Measurements from ENCODE around the gene COL21A1.

COL21A1 gene

DNA sequence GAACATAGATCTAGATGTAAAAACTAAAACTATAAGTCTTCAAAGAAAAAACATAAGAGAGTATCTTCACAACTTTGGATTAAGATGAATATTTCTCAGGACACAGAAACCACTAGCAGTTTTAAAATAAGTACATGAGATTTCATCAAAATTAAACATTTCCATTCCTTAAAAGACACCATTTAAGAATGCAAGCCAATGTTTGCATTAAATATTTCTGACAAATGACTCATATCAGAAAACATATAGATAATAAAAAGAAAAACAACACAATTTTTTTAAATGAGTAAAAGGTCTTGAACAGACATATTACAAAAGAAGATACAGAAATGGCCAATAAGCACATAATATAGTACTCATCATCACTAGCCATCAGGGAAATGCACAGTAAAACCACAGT, 59.7 kb downstream of the COL21A1 start:
- ChIA-PET CTCF (no interaction called here), POLR2A (no interaction called here)
- TF ChIP-seq, protein P1, sequence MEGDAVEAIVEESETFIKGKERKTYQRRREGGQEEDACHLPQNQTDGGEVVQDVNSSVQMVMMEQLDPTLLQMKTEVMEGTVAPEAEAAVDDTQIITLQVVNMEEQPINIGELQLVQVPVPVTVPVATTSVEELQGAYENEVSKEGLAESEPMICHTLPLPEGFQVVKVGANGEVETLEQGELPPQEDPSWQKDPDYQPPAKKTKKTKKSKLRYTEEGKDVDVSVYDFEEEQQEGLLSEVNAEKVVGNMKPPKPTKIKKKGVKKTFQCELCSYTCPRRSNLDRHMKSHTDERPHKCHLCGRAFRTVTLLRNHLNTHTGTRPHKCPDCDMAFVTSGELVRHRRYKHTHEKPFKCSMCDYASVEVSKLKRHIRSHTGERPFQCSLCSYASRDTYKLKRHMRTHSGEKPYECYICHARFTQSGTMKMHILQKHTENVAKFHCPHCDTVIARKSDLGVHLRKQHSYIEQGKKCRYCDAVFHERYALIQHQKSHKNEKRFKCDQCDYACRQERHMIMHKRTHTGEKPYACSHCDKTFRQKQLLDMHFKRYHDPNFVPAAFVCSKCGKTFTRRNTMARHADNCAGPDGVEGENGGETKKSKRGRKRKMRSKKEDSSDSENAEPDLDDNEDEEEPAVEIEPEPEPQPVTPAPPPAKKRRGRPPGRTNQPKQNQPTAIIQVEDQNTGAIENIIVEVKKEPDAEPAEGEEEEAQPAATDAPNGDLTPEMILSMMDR (IDR thresholded peaks at IDR 0.05; ENCODE audit: control extremely low read depth, extremely low read depth, low read depth, missing control alignments) = no peak
- no peak for DNase-seq (ENCODE audit: extremely low spot score)

DNA sequence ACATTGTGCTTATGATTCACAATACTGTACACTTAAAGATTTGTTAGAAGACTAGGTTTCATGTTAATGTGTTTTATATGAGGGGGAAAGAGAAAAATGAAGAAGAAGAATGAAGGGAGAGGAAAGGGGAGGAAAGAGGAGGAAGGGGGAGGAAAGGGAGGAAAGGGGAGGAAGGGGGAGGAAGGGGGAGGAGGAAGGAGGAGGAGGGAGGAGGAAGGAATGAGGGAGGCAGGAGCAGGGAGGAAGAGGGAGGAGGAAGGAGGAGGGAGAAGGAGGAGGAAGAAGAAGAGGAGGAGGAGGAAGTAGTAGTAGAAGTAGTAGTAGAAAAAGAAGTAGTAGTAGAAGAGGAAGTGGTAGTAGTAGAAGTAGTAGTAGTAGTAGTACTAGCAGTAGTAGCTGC, 70.6 kb downstream of the COL21A1 start:
- DNase-seq (ENCODE audit: extremely low spot score) = no peak
- CTCF ChIA-PET = no interaction called here
- TF ChIP-seq, protein P1 (IDR thresholded peaks at IDR 0.05; ENCODE audit: control extremely low read depth, extremely low read depth, low read depth, missing control alignments) = no peak
- POLR2A ChIA-PET = no interaction called here

DNA sequence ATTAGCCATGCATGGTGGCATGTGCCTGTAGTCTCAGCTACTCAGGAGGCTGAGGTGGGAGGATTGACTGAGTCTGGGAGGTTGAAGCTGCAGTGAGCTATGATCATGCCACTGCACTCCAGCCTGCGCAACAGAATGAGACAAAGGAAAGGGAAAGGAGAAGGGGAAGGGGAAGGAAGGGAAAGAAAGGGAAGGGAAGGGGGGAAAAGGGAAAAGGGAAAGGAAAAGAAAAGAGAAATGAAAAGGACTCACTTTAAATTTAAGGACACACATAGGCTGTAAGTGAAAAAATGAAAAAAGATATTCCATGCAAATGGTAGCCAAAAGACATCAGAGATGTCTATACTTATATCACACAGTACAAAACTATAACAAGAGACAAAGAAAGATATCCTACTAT, 74.2 kb downstream of the COL21A1 start:
- CTCF ChIA-PET = no interaction called here
- no peak for DNase-seq (ENCODE audit: extremely low spot score)
- TF ChIP-seq, protein P1 (IDR thresholded peaks at IDR 0.05; ENCODE audit: control extremely low read depth, extremely low read depth, low read depth, missing control alignments) = no peak
- POLR2A ChIA-PET = no interaction called here

DNA sequence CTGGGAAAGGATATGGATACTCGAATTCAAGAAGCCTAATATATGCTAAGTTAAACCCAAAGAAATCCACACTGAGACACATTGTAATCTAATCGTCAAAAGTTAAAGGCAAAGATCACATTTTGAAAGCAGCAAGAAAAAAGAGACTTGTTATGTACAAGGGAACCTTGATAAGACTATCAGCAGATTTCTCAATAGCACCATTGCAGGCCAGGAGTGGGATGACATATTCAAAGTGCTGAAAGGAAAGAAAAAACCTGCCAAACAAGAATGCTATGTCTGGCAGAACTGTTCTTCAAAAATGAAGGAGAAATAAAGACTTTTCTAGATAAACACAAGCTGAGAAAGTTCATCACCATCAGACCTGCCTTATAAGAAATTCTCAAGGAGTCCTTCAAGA, 75.2 kb downstream of the COL21A1 start:
- TF ChIP-seq, protein P1 (IDR thresholded peaks at IDR 0.05; ENCODE audit: control extremely low read depth, extremely low read depth, low read depth, missing control alignments) = no peak
- CTCF ChIA-PET = no interaction called here
- POLR2A ChIA-PET = no interaction called here

DNA sequence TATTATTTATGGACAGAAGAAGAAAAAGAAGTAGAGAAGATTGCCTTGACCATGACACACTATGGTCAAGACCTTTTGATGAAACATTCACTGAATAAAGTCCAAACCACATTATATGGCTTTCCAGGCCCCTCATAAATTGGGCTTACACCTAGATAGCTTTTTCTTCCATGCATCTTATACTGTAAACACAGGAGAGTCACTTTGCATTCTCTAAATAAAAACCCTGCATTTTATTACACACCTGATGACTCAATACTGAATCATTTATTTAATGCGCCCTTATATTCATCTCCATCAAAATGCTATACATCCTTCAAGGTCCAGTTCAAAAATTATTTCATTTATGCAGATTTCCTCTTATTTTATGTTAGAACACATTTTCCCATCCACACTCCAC, 78.0 kb downstream of the COL21A1 start:
- TF ChIP-seq, protein P1 (IDR thresholded peaks at IDR 0.05; ENCODE audit: control extremely low read depth, extremely low read depth, low read depth, missing control alignments) = no peak
- ChIA-PET CTCF (no interaction called here), POLR2A (no interaction called here)
- DNase-seq (ENCODE audit: extremely low spot score) = no peak

More for the DNA sequence above, 75.2 kb downstream of the COL21A1 start:
- DNase-seq (ENCODE audit: extremely low spot score) = no peak

DNA sequence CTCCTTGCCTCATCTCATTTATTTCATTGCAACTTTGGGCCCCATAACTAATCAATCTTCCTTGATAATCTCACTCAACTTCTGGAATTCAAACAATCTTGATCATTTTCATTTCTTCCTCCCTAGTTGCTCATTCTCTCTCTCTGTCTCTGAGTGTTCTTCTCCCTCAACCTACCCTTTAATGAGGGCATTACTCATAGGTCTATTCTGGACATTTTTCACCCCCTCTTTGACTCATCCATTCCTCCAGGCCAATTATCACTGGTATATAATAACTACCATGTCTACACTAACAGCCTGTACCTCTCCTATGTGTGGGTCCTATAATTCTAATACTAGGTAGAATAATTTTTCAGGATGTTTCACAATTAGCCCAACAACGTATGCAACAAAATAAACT, 78.8 kb downstream of the COL21A1 start:
- TF ChIP-seq, protein P1 (IDR thresholded peaks at IDR 0.05; ENCODE audit: control extremely low read depth, extremely low read depth, low read depth, missing control alignments) = no peak
- CTCF ChIA-PET = no interaction called here
- POLR2A ChIA-PET = no interaction called here
- DNase-seq (ENCODE audit: extremely low spot score) = no peak

DNA sequence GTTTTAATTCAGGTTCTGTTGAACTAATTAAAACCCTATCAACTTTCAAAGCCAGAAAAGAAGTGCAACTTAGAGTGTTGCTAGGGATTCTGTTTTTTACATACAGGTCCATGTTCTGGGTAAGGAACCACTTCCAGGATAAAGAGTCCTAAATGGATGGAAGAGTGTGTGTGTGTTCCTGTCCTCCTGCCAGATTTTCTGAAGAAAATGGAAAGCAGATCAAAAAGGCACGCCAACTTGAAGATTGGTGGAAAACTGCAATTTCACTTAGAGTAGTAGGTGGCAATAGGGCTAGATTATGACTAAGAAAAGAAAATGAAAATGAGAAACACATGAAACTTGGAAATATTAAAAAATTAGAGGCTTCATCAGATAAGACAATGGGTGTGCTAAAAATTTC, 85.3 kb downstream of the COL21A1 start:
- TF ChIP-seq, protein P1 (IDR thresholded peaks at IDR 0.05; ENCODE audit: control extremely low read depth, extremely low read depth, low read depth, missing control alignments) = no peak
- POLR2A ChIA-PET = no interaction called here
- no peak for DNase-seq (ENCODE audit: extremely low spot score)
- CTCF ChIA-PET = no interaction called here
